ENCODE measurements around the gene TTC23.
A peak's percentile ranks its signal among the peaks of the same experiment; 100 is the strongest.

Gene TTC23

DNA sequence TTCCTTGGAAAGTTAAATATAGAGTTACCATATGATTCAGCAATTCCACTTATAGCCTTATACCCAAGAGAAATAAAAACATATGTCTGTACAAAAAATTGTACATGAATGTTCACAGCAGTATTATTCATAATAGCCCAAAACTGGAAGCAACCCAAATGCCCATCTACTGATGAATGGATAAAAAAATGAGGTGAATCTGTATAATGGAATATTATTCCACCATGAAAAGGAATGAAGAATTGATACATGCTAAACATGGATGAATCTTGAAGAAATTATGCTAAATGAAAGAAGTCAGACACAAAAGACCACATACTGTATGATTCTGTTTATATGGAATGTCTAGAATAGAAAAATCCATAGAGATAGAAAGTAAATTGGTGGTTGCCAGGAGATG is 61.4 kb downstream of the TTC23 start:
- DNase-seq, result no peak

DNA sequence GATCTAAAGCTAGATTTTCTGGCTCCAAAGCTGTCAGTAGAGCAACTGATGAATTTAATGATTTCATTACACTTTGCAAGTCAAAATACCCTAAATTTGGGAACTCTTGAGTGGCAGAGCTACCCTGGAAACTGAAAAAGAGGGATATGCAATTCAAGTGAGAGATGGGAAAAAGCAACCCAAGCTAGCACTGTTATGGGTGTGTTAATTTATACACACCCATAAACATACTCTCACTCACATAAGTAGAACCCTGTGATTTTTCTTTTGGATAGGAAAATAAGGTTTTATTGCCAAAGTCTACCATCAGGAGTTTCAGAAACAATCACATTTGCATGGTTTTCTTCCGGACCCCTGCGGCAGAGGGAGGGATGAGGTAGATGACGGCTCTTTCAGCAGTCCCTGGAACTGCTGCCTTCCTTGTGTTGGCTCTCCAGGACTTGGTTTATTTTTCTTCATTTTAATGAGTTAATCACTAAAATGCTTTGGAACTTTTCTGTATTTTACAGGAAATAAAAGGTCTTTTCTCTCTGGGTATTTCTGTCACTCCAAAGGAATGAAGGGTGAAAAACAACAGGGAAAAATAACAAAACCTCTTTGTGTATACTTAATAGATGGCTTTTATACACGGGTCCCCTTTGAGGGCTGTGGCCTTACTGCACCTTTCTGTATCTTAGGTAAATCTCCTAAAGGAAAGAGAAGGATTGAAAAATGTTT is 63.8 kb downstream of the TTC23 start:
- no peak for DNase-seq

DNA sequence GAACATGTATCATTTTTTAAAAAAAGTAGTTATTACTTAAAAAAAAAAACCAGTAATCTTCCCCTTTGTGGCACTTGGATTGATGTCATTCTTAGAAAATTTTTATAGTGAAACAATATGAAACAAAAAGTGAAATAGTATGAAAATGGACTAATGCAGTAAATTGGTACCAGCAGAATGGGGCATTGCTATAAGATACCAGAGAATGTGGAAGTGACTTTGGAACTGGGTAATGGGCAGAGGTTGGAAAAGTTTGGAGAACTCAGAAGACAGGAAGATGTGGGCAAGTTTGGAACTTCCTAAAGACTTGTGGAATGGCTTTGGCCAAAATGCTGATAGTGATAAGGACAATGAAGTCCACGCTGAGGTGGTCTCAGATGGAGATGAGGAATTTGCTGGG is 66.6 kb downstream of the TTC23 start:
- DNase-seq, result no peak

DNA sequence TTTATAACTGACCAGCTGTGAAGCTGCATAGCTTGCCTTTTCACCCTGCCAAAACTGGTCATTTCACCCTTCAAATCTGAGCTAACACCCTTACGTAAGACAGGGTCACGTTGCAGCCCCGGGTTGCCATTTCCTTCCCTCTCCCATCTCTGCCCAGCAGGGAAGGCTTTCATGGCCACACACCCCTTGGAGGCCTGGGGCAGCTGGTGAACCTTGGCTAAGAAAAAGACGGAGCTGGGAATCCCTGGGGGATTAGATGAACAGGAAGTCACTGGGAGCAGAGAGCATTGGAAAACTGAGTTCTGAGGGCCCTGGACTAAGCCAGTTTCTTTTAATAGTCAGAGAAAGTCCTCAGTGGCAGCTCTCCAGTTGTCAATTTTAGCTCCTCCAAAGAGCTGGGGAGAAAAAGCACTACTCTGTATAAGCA is 67.8 kb downstream of the TTC23 start:
- DNase-seq, result no peak

DNA sequence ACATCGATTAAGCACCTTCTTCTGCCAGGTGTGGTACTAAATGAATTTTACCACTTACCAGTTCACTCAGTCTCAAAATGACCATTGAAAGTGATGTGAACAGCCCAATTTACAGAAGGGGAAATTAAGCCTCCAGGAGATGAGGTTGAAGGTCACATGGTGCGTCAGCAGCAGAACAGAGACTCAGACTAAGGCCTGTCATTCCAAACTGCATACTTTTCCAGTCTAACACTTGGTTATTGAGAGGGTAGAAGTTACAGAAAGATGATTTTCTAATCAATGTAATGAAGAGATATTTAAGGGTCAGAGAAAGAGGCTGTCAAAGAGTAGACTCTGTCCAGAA is 68.4 kb downstream of the TTC23 start:
- no peak for DNase-seq

DNA sequence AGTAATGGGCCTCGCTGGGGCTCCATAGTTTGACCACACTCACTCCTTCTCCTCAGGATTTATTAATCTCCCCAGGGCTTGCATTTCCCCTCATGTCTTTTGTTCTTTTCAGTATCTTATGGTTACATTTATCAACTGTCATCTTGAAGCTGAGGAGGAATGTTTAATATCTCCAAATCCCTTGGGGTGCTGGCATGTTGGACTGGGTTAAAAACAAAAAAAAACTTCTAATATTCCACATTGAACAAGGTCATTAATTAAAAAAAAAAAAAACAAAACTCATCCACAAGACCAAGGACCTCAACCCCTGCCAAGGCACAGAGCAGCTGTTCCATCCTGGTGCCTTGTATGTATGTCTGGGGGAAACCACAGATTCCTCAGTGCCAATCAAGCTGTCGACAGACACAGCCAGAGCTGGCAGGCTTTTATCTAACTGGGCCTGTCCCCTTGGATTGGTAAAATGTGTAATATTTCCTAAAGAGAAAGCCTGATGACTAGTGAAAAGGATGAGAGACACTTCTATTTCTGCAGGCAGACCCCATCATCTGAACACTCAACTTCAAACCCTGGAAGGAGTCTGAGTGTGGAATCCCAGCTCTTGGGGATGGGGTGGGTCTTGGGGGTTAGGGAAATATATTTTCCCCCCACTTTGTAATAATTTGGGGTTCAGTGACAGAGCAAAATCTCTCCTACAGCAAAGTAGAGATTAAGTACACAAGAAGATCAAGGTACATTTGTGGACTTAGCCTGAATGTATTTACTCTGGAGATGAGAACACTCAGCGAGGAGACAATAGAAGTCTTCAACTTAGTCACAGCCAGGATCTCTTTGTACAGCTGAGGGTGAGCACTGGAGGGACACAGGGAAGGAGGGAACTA is 69.1 kb downstream of the TTC23 start:
- no peak for DNase-seq

DNA sequence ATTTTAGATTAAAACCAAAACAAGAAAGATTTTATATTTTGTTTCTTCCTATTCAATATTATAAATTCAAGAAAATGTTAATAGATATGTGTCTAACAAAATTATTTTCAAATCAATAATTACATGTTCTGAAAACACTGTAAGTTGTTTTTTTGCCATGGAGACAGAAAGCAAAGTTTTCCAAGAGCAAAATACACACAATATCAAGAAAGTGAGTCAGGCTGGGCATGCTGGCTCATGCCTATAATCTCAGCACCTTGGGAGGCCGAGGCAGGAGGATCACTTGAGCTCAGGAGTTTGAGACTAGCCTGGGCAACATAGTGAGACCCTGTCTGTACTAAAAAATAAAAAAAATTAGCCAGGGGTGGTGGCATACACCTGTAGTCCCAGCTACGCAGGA is 71.7 kb downstream of the TTC23 start:
- no peak for DNase-seq

DNA sequence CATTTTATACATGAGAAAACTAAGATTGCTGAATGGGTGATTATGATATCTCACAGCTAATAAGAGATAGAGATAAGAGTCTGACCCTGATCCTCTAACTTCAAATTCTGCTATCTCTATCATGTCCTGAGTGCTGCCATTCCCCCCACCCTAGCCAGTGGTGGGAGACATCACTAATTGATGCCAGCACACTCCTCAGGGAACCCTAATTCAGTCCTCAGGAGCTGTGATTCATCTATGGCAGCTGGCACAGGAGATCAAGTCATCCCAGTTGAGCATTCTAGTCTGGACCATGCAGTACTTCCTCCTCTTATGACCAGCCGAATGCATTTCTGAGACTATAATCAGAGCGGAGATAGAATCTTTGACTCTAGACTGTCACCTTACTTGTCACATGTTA is 72.6 kb downstream of the TTC23 start:
- no peak for DNase-seq

DNA sequence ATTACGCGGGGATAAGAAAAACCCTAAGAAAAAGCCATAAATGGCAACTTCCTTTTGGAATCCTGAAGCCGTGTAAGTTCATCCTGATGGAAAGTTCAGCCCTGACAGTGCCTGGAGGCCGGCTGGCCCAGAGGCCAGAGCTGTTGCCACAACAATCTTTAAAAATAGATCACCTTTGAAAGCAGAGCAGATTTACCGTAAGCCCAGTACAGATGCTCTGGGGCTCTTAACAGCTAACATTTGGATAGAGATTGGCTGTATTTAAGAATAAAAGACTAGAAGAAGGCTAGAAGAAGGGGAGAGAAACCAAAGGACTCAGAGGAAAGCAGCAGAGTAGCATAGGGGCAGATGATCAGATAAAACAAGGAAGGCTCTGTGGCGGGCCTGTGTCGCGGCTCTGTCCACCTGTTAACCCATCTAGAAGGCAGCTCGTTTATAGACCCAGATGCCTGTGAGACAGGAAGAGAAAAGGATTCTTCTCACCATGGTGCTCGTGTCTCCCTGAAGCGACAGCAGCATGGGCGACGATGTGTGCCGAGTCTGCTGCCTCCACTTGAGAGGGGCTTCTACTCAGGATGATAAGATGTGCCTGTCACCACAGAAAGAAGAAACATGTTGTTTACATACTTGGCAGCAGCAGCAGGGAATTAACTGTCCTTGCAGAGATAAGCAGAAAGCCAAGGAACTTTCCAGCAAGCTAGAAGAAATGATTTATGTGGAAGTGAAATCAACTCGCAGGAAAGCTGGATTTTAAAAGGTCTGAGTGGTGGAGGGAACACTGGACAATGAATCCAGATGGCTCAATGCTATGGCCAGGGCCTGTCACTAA is 74.6 kb downstream of the TTC23 start:
- peak; percentile 66 for DNase-seq

DNA sequence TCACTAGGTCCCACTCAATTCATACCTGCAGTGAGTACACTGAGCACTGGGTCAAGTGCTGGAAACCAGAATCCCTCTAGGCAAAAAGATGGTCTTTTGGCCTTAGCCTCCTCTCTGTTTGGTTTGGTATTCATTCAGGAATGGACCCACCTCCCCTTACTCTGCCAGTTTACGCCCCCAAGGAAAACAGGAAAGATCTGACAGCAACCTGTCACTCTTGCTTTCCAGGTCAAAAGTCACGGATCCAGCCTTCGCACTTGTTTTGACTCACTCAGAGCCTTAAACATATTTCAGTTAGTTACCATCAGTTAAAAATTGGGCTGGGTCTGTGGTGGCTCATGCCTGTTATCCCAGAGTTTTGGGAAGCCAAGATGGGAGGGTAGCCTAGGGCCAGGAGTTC is 76.4 kb downstream of the TTC23 start:
- DNase-seq, result no peak

DNA sequence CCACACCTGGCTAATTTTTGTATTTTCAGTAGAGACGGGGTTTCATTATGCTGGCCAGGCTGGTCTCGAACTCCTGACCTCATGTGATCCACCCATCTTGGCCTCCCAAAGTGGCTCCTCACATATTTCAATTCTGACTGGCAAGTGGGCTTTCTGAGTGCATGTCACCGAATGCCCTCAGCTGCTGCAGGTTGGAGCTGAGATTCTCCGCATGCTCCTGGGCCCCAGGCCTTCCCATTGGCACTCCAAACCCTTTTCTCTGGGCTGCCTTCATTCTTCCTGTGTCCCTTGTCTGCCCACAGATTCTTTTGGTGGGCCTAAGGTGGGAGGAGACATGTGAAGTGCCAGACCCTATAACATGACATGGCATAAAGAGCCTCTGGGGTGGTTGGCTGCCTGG is 77.2 kb downstream of the TTC23 start:
- DNase-seq, result no peak

DNA sequence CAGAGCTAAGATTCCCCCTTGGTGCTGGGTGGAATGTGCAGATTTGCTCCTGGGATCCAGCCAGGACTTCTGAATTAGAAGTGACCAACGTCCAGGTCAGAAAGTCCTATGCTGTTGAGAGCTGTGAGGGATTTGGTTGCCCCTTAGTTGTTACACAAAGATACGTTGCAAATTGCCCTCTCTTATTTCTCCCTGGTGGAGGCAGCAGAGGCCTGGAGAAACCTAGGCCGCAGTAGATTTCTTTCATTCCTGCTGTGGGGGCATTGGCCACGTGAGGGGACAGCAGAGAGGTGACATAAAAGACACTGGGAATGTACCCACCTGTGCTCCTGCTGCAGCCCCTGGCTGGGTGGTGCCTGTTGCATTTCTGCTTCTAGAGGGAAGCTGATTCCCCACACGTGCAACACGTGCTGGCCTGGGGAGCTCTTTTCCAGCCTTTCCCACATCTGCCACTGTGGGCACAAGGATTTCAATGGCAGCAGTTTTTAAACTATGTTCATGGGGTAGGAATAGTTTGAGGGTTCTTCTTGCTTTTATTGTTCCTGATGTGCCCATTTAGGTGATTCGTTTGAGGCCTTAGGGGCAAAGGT is 78.8 kb downstream of the TTC23 start:
- no peak for DNase-seq

DNA sequence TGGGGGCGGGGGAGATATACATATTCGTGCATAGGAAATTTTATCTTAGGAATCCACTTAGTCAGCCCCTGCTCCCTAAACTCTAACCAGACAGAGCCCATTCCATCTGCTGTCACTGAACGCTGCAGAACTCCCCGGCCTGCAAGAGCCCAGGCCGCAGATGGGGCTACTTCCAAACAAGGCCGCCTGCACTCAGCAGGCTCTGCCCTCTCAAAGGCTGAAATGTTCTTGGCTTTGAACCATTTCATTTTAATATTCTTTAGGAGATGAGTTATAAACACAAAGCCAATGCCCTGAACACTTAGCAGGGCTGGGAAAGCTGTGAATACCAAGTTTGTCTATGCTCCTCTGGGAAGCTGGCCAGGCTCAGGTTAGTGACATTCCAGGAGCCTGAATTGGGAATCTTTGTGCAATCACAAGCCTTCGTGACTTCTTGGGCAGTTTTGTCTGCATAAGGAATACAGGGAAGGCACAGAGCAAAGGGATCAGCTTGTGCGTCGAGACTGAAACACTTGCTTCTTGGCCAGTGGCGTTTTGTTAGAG is 79.5 kb downstream of the TTC23 start:
- no peak for DNase-seq

DNA sequence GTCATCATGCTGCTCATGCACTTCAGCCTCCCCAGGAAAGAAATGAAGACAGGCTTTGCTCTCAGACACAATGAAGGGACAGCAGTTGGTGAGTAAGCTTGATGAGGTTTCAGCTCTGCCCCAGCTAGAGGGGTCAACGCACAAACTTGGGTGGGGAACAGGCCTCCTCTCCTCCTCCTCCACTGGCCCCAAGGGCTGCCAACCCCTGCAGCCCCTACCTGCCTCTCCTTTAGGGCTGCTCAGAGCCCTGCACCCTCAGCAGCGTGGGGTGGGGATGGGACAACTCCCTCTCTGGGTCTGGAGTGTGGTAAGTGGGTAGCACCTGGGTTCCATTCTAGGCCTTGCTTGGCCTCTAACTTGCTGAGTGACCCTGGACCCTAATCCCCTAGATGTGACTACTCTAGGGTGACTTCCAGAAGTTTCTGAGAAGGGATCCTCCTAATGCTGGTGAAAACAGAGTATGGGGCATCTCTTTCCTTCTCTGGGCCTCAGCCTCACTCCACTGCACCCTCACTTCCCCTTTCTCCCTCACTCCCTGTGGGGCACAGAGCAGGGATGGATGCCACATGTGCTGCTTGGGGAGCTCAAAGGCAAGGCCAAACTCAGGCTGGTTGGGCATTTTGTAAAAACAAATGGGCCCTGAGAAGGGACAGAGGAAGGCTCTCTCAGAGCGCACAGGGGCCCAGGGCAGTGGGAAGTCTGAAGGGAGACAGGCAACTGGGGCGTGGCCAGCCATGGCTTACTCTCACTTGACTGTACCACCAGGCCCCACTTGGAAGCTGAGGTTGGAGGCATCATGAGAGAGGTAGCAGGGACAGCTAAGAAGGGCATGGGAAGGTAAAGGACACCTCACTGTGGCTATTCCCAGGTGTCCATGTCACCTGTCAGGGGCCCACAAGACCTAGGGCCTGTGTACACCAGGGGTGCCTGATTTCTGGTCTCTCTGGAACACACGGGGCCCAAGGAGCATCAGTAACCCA is 80.5 kb downstream of the TTC23 start:
- no peak for DNase-seq

DNA sequence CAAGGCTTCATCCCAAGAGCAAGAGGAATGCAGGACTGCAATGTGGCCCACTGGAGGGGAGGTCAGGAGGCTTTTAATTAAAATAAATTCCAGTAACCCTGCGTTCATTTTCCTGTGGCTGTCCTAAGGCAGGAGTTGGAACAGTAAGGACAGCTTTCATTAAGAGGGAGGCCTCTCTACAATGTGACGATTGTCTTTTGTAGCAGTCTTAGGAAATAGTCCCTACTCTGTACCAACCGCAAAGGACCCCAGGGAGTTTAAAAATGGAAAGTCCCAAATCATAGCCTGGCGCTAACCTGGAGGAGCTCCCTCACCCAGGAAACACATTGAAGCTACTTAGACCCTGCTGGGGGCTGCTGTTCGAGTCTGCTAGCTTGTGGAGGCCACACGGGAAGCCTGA is 81.7 kb downstream of the TTC23 start:
- peak; percentile 29 for DNase-seq

DNA sequence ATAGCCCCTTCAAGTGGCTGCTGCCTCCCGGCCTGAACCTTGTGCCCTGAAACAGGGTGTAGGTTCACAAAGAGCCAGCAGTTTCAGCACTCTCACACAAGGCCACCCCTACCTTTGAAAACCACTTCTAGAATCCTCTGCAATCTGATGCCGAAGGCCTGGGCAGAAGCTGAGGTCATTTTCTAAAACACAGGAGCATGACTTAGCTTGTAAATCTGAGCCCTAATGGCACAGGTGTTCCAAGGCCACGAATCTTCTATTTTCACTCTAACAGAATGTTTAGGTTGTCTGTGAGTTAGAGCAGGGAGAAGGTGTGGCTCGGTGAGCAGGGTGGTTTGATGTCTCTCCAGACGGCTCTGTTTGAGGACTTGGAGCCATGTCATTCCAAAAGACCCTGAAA is 82.2 kb downstream of the TTC23 start:
- DNase-seq, result peak; percentile 55

DNA sequence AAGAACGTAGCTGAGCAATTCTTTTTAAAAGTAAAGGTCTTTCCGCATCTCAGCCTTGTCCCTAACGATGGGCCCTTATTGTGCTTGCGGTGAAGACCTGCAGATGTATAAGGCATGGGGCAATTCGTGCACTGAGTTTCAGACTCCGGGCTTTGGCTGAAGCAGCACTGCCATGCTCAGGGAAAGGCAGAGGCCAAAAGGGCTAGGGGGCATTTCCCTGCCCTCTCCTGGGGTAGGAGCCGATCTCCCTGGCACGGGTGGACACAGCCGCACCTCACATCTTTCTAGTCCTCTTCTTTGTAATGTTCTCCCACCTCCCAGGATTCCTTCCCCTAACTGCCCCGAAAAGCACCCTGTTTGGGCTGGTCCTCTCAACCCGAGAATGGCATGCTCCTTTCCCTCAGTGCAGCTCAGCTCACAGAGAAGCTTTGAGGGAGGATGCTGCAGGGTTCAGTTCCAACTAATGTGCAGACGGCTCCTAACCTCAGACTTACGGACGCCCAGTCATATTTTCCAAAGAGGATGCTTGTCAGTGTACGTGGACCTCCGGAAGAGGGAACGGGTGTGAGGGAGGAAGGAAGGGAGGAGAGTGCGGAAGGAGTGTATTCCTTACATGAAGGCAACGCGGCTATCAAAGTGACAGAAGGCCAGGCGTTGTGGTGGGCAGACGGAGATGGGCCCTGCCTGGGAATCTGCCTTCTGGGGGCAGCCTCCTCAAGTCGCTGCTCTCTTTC is 83.3 kb downstream of the TTC23 start:
- DNase-seq, result peak; percentile 27

DNA sequence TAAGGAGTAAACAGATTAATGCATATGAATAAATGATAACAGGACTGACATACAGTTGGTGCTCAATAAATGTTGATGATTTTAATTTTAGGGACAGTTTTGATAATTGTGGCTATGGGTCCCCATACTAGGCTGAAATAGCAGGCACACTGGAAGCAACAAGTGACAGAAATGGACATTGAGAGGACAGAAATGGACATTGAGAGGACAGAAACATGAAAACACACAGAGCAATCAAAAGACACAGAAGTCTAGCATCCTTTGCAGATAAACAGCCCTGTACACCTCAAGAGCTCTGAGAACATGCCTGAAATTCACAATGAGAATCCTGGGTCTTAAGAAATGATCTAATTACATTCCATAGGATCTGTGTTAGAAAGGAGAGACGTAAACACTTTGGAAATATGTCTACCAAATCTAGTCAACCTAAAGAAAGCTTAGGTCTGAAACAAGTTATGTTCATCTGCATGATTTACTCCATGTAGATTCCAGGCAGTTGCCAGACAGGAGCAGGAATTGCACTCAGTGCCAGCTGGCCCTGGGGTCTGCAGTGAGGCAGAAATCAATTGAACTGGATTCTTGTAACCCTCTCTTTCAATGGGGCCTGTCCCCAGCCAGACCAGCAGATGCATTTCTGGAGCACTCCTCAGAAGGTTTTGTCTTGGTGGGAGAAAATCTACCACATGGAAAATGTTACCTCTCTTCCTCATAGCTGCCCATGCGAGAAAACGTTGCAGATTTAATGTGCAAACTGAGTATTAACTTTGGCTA is 84.2 kb downstream of the TTC23 start:
- DNase-seq, result peak; percentile 19

DNA sequence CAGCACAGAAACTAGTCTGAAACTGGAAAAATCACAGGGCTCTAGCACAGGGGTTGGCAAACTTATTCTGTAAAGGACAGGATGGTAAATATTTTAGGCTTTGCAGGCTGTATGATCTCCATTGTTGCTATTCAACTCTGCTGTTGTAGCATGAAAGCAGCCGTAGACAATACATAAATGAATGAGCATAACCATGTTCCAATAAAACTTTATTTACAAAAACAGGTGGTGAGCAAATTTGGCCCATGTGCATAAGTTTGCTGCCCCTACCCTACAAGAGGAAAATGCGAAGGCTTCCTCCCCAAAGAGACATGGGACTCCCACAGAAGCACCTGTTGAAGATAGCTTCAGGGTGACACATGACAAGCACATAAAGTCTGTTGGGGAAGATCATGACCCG is 85.3 kb downstream of the TTC23 start:
- DNase-seq, result no peak
